ENCODE data around the gene GPR33. TPM values are rescaled to one million over a fixed set of nuclear protein-coding genes. Genes with fewer than 3 reads are reported as not detected.

Gene GPR33
- not detected in 2 replicates for total RNA-seq

DNA sequence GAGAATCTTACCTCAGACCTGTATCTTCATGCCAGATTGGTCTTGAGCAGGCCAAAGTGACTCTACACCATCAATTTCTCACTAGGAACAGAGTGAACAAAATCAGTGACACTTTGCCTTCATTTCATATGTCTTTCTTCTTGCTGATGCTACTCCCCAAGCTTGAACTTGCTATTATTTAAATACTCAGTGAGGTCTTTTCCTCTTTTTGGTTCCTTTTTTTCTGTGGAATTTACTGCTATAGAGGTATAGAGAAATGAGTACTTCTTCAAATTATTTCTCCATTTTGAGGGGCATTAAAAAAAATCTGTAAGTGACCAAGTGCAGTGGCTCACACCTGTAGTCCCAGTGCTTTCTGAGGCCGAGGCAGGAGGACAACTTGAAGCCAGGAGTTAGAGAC is at the start of gene GPR33:
TSS of gene GPR33 (minus strand) at position 154 of the 400 bp plus-strand sequence. CDS start 4,074 bp downstream, outside the sequence.

GRCh38 chr14:31456841-31457664 is 30.8 kb downstream of the GPR33 start, which contains the start of gene DTD2:
TSS of gene DTD2 (minus strand) at chr14:31457506. CDS start at chr14:31457393, 113 bp downstream.

Other genes with a start within 250 kb of the GPR33 start
- 75.1 and 75.9 TPM in 2 replicates for gene HEATR5A, start 67.5 kb downstream of the GPR33 start, total RNA-seq
- gene DTD2, start 30.5 kb downstream of the GPR33 start, total RNA-seq, result 40.2 and 53.6 TPM in 2 replicates
- gene NUBPL, start 73.4 kb upstream of the GPR33 start, total RNA-seq, result 8.6 and 9.5 TPM in 2 replicates